Adrenal gland (tissue), 5 donors: Measurements from ENCODE around the gene ACLY.

Source experiments
- POLR2A ChIP-seq, 2 donors: fragments of 450-650 bp; IDR thresholded peaks; one replicate each; pipeline ENCODE4 v1.6.1; 2017; ENCODE audit warnings: antibody characterized with exemption in 2 of 2, mild to moderate bottlenecking in 2 of 2, moderate library complexity in 1 of 2
- TF ChIP-seq, protein P1 (sequence below), 6 experiments: fragments of 450-650 bp in 4 of 6; fragments of 200-600 bp in 2 of 6; sonication (generic) in 1 of 6; IDR thresholded peaks; 1 replicate in 5 of 6; 2 replicates in 1 of 6; pipeline versions ENCODE4 v1.5.1 to v1.8.0; 2016 to 2021; ENCODE audit warnings: antibody characterized with exemption in 6 of 6, mild to moderate bottlenecking in 2 of 6, moderate library complexity in 1 of 6
- donor health status: DM: no; HTN: no; CAD: no.

DNA sequence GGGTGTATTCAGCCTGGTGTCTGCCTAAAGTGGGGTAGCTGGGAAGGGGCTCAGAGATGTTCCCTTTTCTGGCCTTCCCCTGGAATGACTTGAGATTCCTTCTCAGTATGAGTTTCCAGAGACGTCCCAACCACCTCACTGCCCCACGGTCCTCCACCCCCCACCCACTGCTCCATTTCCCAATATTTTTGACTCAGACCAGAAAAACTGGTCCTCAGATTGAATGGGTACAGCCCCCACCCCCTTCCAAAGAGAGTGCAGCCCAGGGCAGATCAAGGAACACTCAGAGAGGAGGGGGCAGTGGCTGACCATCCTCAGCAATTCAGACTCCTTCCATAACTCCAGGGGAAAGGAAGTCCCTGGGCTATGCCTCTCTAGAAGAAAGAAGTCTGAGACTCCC lies 3.2 kb downstream of the ACLY start:
- TF ChIP-seq, protein P1, sequence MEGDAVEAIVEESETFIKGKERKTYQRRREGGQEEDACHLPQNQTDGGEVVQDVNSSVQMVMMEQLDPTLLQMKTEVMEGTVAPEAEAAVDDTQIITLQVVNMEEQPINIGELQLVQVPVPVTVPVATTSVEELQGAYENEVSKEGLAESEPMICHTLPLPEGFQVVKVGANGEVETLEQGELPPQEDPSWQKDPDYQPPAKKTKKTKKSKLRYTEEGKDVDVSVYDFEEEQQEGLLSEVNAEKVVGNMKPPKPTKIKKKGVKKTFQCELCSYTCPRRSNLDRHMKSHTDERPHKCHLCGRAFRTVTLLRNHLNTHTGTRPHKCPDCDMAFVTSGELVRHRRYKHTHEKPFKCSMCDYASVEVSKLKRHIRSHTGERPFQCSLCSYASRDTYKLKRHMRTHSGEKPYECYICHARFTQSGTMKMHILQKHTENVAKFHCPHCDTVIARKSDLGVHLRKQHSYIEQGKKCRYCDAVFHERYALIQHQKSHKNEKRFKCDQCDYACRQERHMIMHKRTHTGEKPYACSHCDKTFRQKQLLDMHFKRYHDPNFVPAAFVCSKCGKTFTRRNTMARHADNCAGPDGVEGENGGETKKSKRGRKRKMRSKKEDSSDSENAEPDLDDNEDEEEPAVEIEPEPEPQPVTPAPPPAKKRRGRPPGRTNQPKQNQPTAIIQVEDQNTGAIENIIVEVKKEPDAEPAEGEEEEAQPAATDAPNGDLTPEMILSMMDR (IDR thresholded peaks at IDR 0.05): no peak
- no peak for TF ChIP-seq POLR2A (IDR thresholded peaks at IDR 0.05)
